NCI-H524 (cell line): ENCODE results near the gene IFNA4.
"Not testable (repeated sequence)": the region's sequence is repeated elsewhere in the genome, so short reads cannot be mapped to it uniquely, and the experiment has no call there.

ENCODE experiments used
- DNase-seq, 2 experiments: peaks; one replicate each; lab custom pipeline; 2025; lab: John Stamatoyannopoulos, UW

The IFNA4 gene

GRCh38 chr9:21187487-21187886 lies at the start of gene IFNA4:
TSS of gene IFNA4 (minus strand) at chr9:21187587. CDS start at chr9:21187531, 56 bp downstream.
- not testable (repeated sequence) for DNase-seq

- DNase-seq: not testable (repeated sequence)
Measured at GRCh38 chr9:21236360-21236714, 49.0 kb upstream of the IFNA4 start.

- DNase-seq: peak; percentile 37 to 52
Measured at GRCh38 chr9:21235468-21236359, 48.3 kb upstream of the IFNA4 start.

- DNase-seq: no peak
Measured at GRCh38 chr9:21234153-21234687, 46.8 kb upstream of the IFNA4 start.

- DNase-seq: no peak
Measured at GRCh38 chr9:21233258-21233657, 45.9 kb upstream of the IFNA4 start.

- DNase-seq: no peak
Measured at GRCh38 chr9:21228122-21228521, 40.7 kb upstream of the IFNA4 start, which contains the start of gene IFNA17. TSS of gene IFNA17 (minus strand) at chr9:21228222. CDS start at chr9:21228173, 49 bp downstream.

- DNase-seq: not testable (repeated sequence)
Measured at GRCh38 chr9:21217211-21217610, 29.8 kb upstream of the IFNA4 start, which contains the start of gene IFNA16. TSS of gene IFNA16 (minus strand) at chr9:21217311. CDS start at chr9:21217305, 6 bp downstream.

- peak in 1 of 2 experiments; percentile 24 for DNase-seq
Measured at GRCh38 chr9:21213411-21214326, 26.3 kb upstream of the IFNA4 start.

- not testable (repeated sequence) for DNase-seq
Measured at GRCh38 chr9:21212160-21212559, 24.8 kb upstream of the IFNA4 start.

GRCh38 chr9:21210782-21211181 lies 23.4 kb upstream of the IFNA4 start:
- DNase-seq: not testable (repeated sequence)

- DNase-seq: no peak
Measured at GRCh38 chr9:21210311-21210710, 22.9 kb upstream of the IFNA4 start.

- DNase-seq: not testable (repeated sequence)
Measured at GRCh38 chr9:21207043-21207442, 19.7 kb upstream of the IFNA4 start, which contains the start of gene IFNA10. TSS of gene IFNA10 (minus strand) at chr9:21207143. CDS start at chr9:21207097, 46 bp downstream.

- no peak for DNase-seq
Measured at GRCh38 chr9:21205204-21205603, 17.8 kb upstream of the IFNA4 start.

GRCh38 chr9:21202105-21202504 lies 14.7 kb upstream of the IFNA4 start, which contains the start of gene IFNA7:
TSS of gene IFNA7 (minus strand) at chr9:21202205. CDS start at chr9:21202165, 40 bp downstream.
- not testable (repeated sequence) for DNase-seq

GRCh38 chr9:21194867-21195776 lies 7.7 kb upstream of the IFNA4 start:
- peak in 1 of 2 experiments; percentile 35 for DNase-seq

- DNase-seq: peak in 1 of 2 experiments; percentile 19
Measured at GRCh38 chr9:21182810-21183736, 4.3 kb downstream of the IFNA4 start.

- no peak for DNase-seq
Measured at GRCh38 chr9:21174671-21175070, 12.7 kb downstream of the IFNA4 start.

GRCh38 chr9:21172156-21172555 lies 15.2 kb downstream of the IFNA4 start:
- no peak for DNase-seq

GRCh38 chr9:21171351-21171750 lies 16.0 kb downstream of the IFNA4 start:
- DNase-seq: no peak

- DNase-seq: not testable (repeated sequence)
Measured at GRCh38 chr9:21166560-21166959, 20.8 kb downstream of the IFNA4 start, which contains the start of gene IFNA21. TSS of gene IFNA21 (minus strand) at chr9:21166660. CDS start at chr9:21166612, 48 bp downstream.
